Measurements from ENCODE around the gene TNFSF9.
"Not testable (repeated sequence)": the region's sequence is repeated elsewhere in the genome, so short reads cannot be mapped to it uniquely, and the experiment has no call there.

The TNFSF9 gene

DNA sequence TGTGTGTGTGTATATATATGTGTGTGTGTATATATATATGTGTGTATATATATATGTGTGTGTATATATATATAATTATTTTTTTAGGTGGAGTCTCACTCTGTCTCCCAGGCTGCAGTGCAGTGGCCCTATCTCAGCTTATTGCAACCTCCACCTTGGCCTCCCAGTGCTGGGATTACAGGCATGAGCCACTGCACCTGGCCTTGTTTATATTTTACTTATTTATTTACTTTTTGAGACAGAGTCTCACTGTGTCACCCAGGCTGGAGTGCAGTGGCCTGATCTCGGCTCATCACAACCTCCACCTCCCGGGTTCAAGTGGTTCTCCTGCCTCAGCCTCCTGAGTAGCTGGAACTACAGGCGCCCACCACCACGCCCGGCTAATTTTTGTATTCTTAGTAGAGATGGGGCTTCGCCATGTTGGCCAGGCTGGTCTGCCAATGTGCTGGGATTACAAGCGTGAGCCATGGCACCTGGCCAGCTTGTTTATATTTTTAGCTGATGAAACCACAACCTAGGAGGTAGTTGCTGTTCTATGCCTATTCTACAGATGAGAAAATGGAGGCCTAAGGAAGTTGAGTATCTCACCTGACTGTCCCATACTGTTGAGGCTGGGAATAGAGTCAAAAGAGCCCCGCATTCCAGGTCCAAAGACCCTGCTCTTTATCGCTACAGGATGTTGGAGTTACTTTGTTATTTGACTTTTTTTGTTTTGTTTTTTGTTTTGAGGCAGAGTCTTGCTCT, 22.6 kb upstream of the TNFSF9 start:
- DNase-seq: not testable (repeated sequence)

DNA sequence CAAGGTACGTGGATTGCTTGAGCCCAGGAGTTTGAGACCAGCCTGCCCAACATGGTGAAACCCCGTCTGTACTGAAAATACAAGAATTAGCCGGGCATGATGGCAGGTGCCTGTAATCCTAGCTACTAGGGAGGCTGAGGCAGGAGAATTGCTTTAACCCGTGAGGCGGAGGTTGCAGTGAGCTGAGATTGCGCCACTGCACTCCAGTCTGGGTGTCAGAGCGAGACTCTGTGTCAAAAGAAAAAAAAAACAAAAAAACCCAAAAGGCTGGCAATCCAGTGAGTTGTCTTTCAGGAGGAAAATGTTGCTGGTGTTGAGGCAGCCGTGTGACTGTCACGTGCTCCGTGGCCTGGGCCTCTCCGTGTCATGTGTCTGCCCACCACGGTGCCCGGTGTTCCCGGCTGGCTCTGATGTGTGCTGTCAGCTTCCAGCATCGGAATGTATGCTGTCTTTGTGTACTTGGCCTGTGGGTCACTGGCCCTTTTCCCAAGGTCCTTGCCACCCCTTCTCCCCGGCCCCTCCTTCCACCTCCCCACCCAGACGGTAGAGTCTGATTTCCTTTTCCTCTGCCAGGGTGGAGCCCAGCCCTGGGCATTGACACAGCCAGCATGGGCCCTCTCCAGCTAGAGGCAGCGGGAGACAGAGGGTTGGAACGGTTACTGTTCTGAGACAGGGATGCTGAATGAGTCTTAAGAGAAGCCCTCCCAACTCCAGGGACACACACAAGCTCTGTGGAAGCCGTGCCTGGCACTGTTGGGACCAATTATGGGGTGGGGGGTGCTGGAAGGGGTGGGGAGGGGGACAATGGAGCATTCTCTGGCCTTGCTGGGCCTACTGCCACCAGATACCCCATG, 21.5 kb upstream of the TNFSF9 start:
- DNase-seq: peak; percentile 93 to 98

DNA sequence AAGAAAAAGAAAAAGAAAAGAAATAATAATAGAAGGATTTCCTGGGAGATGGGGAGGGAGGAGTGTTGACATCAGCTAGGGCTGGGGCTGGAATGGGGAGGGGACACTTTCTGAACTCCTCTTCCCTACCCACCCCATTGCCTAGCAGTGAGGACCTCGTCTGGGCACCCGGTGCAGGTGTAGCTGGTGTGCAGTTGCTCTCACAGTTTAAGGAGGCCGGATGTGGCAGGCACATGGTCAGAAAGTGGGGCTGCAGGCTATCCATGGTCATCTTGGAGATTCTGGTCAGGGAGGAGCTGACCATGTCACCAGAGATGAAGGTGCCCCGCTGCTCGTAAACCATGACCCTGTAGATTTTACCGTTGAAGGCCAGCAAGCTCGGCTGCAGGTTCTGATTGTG, 20.2 kb upstream of the TNFSF9 start:
- no peak for DNase-seq

DNA sequence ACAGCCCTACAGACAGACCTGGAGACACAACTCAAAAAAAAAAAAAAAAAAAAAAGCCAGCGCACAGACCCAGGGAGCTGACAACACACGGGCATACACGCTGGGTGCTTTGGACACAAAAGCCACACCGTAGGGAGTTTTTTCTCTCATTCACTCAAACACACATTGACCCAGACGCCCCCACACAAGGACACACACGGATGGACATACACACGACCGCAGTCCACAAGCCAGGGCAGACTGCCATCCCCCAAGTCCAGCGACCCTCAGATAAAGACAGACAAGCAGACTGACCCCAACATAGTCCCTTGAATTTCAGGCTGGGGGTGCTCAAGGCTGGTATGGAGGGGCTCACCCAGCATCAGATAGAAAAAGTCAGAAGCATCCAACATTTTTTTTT, 16.7 kb upstream of the TNFSF9 start:
- DNase-seq: no peak

DNA sequence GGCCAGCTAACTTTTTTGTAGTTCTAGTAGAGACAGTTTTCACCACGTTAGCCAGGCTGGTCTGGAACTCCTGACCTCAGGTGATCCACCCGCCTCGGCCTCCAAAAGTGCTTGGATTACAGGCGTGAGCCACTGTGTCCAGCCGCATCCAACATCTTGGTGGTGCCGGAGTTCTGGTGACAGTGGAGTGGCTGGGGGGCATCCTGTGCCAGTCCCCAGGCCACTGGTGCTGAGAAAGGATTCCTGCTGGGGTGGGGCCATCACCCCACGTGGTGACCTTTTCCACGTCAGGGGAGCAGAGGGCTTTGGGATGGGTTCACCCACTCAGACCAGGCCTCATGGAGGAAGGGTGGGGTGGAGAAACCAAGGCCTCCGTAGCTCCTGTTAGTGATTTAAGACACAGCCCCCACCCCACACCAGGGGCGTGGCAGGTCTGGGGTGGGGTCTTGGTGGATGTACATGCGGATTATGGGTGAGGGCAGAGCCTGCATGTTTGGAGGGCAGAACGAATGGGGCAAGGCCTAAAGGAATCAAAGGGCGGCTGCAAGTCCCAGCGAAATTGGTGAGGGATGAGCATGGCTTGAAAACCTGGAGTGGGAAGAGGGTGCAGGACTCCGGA, 15.8 kb upstream of the TNFSF9 start:
- DNase-seq: no peak

DNA sequence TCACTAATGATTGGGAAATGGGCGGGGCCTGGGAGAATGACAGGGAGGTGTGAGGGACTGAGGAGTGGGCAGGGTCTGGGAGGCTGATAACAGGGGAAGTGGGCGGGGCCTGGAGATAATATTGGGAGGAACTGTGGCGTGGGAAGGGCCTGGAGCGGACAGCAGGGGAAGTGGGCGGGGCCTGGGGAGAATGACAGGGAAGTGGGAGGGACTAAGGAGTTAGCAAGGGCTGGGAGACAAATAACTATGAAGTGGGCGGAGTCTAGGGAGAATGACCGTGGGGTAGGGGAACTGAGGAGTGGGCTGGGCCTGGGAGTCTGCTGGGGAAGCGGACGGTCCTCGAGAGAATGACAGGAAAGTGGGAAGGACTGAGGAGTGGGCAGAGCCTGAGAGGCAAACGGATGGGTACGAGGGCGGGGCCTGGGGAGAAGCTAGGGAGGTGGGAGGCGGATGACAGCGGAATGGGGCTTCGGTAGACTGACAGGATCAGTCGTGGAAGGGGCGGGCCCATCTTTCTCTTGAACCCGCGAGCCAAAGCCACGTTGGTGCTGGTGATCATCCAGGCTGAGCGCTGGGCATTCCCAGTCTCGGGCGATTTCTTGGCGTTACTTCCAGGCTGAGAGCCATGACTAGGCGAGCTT, 14.7 kb upstream of the TNFSF9 start:
- DNase-seq: peak; percentile 91 to 93

DNA sequence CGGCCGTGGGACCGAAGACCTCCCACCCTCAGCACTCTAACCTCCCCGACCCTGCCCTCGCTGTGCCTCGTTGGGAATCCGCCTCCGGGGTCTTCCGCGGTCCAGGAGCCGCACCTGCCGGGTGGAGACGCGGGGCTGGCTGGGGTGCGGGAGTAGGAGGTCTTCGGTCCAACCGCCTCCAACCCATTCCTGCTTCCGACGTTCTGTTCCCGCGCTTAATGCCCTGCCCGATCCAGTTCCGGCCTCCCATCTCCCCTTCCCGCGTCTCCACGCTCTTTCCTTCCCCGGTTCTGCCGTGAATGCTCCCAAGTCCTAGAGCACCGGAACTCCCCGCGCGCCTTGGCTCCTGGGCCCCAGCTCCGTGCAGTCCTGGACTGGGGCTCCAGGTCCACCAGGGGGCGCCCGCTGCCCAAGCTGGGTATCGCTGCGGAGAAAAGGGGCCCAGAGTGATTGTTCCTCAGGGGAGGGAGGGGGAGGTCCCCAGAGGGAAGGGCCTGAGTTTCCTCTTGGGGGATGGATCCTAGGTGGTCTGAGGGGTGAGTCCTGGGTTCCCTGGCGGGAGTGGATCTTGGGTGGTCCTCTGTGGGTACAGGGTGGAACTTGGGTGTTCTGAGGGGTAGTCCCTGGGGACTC, 14.1 kb upstream of the TNFSF9 start:
- DNase-seq: peak; percentile 83 to 84

DNA sequence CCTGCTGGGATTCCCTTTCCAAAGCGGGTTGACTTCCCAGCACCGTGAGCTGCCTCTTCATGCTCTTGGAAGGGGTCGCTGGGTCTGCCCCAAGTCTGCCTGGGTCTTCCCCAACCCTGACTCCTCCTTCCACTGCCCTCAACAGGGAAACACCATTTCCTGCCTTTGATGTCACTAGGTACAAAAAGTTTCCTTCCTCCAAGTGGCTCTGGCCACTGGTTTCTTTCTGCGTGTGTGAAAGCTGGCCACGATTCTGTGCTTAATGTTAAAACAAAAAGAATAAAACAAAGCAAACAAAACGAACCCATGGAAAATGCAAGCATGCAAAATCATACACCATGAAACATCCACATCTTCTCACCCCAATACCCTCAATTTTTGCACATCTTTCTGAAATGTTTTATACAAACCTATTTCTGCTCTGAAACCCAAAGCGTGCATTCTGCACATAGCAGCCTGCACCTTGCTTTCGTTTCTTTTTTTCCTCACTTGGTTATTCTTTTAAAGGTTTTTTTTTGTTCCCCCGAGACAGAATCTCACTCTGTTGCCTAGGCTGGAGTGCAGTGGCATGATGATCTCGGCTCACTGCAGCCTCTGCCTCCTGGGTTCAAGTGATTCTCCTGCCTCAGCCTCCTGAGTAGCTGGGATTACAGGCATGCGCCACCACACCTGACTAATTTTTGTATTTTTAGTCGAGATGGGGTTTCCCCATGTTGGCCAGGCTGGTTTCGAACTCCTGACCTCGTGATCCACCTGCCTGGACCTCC, 12.5 kb upstream of the TNFSF9 start:
- no peak for DNase-seq

DNA sequence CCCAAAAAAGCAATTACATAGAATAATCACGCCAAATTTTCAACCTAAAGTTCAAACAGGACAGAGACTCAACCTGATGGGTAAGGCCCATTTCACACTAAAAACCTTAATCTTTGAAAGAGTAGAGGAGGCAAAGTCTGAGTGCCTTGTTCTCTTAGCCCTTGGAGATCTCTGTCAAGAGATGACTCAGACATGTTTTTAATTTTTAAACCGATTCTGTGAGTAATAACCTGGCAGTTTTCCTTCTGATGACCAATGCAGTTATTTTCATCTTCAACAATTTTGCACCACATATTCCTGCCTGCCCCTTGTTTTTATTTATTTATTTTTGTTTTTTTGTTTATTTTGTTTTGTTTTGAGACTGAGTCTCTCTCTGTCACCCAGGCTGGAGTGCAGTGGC, 11.5 kb upstream of the TNFSF9 start:
- no peak for DNase-seq

DNA sequence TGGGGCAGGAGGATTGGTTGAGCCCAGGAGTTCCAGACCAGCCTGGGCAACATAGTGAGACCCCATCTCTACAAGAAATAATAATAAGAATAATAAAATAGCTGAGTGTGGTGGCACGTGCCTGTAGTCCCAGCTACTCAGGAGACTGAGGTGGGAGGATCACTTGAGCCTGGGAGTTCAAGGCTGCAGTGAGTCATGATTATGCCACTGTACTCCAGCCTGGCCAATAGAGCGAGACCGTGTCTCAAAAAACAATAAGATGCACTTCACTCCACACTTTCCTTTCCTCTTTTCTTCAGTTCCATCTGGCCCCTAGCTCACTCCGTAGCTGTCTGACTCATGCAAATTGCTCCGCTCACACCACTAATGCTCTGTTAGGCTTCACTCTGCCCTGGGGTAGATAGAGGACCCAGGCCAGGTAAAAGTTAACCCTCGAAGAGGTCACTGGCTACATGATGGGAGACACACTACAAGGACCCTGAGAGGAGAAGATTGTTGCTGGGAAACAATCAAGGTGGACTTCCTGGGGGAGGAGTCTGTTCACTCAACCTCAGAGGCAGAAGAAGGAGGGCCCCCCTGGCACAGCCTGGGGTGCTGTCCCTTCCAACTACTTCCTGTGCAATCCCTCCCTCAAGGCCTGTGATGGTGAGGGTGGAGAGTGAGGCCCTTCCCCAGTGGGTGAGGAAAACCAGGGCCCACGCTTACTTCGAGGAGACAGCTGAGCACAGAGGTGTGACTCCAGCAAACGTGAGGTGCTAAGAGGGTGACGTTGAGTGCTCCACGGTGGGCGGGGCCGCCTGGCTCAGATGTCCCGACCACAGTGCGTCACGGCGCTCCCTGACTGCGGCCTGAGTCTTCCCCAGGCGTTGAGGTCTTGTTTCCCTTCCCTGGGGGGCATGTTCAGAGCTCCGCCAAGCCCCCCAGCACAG, 8.8 kb upstream of the TNFSF9 start:
- no peak for DNase-seq

DNA sequence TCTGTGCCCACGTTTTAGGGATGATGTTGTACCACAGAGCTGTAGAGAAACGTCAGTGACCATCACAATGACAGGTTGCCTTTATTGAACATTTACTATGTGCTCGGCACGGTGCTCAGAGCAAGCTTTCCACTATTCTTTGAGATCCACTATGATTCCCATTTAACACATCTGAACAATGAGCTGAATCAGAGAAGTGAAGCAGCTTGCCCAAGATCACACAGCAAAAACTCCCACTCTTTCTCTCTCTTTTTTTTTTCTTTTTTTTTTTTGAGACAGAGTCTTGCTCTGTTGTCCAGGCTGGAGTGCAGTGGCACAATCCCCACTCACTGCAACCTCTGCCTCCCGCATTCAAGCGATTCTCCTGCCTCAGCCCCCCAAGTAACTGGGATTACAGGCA, 8.1 kb upstream of the TNFSF9 start:
- no peak for DNase-seq

DNA sequence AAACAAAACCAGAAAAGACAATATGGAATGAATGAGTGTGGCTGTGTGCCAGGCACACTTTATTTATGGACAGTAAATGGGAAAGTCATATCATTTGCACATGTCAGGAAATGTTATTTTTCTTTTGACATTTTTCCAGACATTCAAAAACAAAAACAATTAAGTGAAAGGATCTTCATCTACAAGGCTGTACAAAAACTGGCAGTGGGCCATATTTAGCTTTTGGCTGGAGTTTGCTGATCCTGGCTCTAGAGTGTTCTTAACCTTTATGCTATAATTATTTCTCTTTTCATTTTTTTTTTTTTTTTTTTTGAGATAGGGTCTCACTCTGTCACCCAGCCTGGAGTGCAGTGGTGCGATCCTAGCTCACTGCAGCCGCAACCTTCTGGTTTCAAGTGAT, 6.5 kb upstream of the TNFSF9 start:
- no peak for DNase-seq

DNA sequence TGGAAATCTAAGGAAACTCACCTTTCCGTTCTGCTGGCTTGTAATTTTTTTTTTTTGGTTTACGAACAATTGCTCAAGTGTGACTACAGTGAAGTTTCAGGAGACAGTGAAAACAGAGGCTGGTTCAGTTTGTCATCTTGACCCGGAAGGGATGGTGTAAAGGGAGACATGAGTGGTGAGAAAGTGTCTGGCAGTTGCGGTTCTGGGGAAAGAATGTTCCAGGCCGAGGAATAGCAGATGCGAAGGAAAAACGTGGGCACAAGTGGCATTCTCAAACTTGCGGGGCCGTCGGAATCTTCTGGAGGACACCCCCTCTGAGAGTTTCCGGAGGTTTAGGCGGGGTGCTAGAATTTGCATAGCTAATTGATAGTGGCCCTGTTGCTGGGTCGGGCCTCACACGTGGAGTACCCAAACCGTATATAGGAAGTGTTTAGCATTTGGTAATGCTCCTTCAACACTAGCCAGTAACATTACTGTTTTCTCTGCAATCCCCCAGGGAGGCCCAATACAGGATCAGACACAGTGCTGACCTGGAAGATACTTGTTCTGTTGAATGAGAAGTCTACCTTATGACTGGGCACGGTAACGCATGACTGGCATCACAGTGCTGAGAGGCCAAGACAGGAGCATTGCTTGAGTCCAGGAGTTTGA, 2.8 kb upstream of the TNFSF9 start:
- DNase-seq: no peak

DNA sequence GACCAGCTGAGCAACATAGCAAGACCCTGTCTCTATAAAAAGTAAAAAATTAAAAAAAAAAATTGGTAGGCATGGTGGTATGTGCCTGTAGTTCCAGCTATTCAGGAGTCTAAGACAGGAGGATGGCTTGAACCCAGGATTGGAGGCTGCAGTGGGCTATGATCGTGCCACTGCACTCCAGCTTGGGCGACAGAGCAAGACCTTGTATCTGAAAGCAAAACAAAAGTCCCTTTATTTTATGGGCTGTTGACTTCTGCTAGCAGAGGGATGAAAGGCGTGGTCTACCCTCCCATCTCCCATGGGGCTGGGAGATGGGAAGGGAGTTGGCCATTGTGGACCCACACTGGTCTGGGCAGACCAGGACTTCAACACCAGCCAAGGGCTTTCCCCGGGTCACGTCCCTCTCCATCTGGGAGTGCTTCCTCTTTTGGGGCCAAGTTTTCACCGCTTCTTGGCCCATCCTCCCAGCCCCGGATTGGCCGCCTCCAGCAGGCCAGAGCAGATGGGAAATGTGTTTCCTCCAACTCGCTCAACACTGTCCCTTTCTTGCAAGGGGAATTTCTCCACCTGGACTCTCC, 2.2 kb upstream of the TNFSF9 start:
- peak; percentile 46 to 69 for DNase-seq

DNA sequence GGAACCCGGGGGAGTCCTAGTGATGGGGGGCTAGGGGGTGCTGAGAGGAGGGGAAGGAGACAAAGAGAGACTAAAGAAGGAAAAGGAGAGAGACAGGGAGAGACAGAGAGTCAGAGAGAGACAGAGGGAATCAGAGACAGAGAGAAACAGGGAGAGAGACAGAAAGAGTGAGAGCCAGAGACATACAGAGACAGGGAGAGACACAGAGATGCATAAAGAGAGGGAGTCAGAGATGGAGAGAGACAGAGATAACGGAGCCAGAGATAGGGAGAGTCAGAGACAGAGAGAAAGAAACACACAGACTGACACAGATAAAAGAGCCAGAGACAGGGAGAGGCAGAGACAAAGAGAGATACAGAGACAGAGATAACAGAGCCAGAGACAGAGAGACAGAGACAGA, 1.5 kb upstream of the TNFSF9 start:
- DNase-seq: no peak

DNA sequence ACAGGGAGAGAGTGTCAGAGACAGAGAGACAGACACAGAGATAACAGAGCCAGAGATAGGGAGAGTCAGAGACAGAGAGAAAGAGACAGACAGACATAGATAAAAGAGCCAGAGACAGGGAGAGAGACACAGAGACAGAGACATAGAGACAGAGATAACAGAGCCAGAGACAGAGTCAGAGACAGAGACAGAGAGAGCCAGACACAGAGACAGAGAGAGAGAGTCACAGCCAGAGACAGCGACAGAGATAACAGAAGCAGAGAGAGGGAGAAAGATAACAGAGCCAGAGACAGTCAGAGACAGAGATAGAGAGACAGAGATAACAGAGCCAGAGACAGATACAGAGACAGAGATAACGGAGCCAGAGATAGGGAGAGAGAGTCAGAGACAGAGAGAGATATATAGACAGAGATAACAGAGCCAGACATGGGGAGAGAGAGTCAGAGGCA, 865 bp upstream of the TNFSF9 start:
- DNase-seq: no peak

DNA sequence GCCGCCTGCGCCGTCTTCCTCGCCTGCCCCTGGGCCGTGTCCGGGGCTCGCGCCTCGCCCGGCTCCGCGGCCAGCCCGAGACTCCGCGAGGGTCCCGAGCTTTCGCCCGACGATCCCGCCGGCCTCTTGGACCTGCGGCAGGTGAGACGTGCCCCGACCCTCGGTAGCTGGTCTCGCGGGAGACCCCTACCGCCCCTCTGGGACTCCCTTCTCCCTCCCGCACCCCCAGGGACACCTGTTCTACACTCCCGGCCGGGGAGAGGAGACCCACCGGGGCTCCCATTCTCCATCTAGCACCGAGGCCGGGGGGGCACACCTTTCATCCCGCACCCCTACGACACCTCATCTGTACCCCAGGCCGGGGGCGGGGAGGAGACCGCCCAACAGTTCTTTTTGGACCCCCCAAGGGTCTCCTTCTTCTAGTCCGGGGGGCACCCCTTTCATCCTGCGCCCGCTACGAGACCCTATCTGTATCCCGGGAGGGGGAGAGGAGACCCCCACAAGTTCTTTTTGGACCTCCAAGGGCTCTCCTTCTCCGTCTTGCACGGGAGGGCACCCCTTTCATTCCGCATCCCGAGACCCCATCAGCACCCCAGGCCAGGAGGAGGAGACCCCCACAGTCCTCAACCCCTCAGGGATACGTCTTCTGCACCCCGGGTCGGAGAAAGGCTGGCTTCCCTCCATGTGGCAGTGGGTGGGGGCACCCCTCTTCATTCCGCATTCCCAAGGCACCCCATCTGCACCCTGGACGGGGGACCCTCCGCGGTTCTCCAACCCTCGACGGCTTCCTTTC, 533 bp downstream of the TNFSF9 start:
- DNase-seq: no peak

DNA sequence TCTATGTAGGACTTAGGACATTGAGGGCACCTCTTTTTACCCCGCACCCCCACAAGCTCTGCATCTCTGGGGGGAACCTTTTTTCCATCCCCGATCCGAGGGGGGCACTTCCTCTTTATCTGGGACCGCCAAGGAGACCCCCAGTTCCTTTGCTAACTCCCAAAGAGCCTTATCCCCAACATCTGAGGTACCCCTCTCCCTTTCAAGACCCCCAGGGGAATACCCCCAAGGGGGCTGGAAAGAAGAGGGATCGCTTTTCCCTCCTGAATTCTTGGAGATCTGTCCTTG, 1.1 kb downstream of the TNFSF9 start:
- DNase-seq: no peak
